ENCODE results near the gene DPT.

GRCh38 chr1:168739908-168740307 lies 10.9 kb upstream of the DPT start:
- TF ChIP-seq CTCF (IDR thresholded peaks at IDR 0.05; ENCODE audit: extremely low read depth in 1 of 2, insufficient read depth in 1 of 2, low read depth in 1 of 2, low read length in 2 of 2), result no peak
- no peak for TF ChIP-seq POLR2A (IDR thresholded peaks at IDR 0.05; ENCODE audit: low read depth, low read length)
- TF ChIP-seq POLR2AphosphoS5 (IDR thresholded peaks at IDR 0.05; ENCODE audit: insufficient read depth, low read depth, low read length), result no peak
